Choroid plexus epithelial cell (primary cell): ENCODE results near the gene ARHGAP27.

ENCODE experiments used
- DNase-seq: peaks from one replicate; pipeline ENCODE4 v3.0.0-alpha.2; 2010; ENCODE audit warnings: low read depth
- H3K4me3 ChIP-seq: 2 replicates; pipeline ENCODE4 v1.5.1; 2011; ENCODE audit warnings: low read depth, mild to moderate bottlenecking, control low read depth, low read length, moderate library complexity
- TF ChIP-seq, protein P1 (sequence below): conservative IDR thresholded peaks from 2 replicates; pipeline ENCODE4 v1.5.1; 2011; ENCODE audit warnings: low read depth, mild to moderate bottlenecking, control low read depth, inconsistent platforms, low read length, moderate library complexity

The ARHGAP27 gene

DNA sequence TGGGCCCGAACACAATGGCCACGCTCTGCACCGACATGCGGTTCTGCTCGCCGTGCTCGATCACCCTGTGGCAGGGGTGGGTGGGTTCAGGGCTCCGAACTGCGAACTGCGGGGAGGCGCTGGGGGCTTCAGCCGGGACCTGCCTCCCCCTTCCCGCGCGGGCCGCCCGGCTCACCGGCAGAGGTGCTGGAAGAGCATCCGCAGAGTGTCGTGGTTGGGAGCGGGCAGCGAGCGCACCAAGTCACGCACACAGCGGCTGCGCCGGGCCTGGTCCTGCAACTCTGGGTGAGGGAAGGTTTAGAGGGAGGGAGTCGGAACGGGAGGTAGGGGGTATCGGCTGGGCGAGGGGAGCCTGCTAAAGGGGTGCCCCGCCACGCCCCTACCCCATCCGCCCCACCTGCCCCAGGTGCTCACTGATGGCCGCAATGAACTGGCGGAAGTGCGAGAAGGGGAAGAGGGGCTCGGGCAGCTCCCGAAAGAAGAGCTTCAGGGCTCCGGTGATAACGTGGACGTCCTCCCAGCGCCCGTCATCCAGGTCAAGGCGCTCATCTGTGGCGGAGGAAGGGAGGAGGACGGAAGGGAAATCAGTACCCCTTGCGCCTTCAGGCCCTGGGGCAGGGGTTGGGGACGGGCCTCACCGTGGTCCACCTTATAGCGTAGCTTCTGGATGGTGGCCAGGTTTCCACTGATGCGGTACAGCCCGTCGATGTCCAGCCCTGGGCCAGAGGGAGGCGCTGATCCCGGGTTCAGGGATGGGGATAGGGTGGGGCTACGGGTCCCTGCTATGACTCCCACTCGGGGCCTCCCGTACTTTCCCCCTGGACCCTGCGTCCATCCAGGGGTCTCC is 36.9 kb downstream of the ARHGAP27 start:
- no peak for DNase-seq
- H3K4me3 ChIP-seq, result peak overlapping the region; percentile 39
- TF ChIP-seq, protein P1, sequence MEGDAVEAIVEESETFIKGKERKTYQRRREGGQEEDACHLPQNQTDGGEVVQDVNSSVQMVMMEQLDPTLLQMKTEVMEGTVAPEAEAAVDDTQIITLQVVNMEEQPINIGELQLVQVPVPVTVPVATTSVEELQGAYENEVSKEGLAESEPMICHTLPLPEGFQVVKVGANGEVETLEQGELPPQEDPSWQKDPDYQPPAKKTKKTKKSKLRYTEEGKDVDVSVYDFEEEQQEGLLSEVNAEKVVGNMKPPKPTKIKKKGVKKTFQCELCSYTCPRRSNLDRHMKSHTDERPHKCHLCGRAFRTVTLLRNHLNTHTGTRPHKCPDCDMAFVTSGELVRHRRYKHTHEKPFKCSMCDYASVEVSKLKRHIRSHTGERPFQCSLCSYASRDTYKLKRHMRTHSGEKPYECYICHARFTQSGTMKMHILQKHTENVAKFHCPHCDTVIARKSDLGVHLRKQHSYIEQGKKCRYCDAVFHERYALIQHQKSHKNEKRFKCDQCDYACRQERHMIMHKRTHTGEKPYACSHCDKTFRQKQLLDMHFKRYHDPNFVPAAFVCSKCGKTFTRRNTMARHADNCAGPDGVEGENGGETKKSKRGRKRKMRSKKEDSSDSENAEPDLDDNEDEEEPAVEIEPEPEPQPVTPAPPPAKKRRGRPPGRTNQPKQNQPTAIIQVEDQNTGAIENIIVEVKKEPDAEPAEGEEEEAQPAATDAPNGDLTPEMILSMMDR, result no peak

DNA sequence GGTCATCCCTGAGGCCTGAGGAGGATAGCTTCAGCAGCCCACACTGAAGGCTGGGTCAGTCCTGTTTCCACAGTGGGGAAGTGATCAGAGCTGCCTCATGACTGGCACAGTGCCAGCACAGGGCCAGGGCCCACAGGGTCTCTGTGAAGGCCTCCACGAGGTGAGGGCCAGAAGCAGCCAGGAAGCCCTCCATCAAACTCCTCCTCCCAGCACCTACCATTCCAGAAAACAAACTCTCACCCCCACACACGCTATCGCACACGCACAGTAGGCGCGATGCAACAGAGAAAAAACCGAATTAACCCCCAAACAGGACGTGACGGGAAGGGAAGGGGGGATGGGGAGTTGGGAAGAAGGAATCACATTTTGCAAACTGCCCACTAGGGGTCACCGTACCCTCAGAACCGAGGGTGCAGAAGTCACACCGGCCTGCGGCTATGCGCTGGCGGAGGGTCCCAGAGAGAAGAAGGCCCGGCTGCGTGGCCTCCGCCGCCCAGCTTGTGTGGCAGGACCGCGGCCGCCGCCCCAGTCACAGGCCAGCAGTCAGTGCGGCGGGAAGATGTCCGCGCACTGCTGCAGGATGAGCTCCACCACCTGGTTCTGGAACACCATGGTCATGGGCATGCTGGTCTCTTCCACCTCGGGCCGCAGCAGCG is 37.6 kb downstream of the ARHGAP27 start:
- peak; percentile 91 for DNase-seq
- TF ChIP-seq, protein P1, result peak; percentile 80
- H3K4me3 ChIP-seq, result peak overlapping the region; percentile 39

DNA sequence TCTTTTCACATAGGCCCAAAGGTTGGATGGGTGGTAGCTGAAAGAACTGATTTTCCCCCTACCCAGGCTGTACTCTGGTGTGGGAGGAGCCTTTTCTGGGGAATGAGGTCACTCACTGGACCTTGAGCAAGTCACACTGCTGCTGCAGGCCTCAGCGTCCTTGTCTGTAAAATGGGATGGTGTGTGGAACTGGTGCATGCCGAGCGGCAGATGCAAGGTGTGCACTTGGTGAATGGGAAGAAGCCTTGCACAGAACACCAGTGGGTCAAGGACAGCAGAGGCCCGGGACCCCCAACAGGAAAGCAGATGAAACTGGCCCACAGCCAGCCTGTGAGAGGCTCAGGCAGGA is 38.1 kb downstream of the ARHGAP27 start:
- no peak for DNase-seq
- TF ChIP-seq, protein P1, result no peak
- H3K4me3 ChIP-seq, result no peak overlapping the region

GRCh38 chr17:45394091-45394490 is 38.6 kb downstream of the ARHGAP27 start:
- TF ChIP-seq, protein P1, result no peak
- no peak overlapping the region for H3K4me3 ChIP-seq
- DNase-seq, result no peak

GRCh38 chr17:45393411-45393810 is 39.3 kb downstream of the ARHGAP27 start:
- DNase-seq, result no peak
- H3K4me3 ChIP-seq, result no peak overlapping the region
- TF ChIP-seq, protein P1, result no peak

- TF ChIP-seq, protein P1, result no peak
- no peak overlapping the region for H3K4me3 ChIP-seq
- DNase-seq, result no peak
Observed at GRCh38 chr17:45391918-45392317, 40.8 kb downstream of the ARHGAP27 start.
